GM21737 (cell line): Measurements from ENCODE around the gene GTF2F2.

Source experiments
- ATAC-seq: cut with Tn5 transposase; IDR thresholded peaks from one replicate; pipeline ENCODE4 v1.9.1; 2021; ENCODE audit warnings: mild to moderate bottlenecking, moderate library complexity; ENCODE audit not compliant: unreplicated experiment

GTF2F2 gene

DNA sequence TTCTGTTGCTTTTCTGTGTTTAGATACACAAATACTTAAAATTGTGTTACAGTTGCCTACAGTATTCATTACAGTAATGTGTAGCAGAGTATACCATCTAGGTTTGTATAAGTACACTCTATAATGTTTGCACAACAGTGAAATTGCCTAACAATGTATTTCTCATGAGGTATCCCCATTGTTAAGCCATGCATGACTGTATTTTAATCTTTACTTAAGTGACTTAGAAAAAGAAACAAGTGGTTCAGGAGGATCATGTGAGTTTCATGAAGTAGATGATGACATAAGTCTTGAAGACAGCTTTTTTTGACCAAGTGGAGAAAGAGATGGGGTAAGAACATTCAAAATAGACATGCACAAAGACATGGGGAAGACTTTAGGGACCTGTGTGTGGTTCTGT lies 88.9 kb downstream of the GTF2F2 start:
- ATAC-seq: no peak

DNA sequence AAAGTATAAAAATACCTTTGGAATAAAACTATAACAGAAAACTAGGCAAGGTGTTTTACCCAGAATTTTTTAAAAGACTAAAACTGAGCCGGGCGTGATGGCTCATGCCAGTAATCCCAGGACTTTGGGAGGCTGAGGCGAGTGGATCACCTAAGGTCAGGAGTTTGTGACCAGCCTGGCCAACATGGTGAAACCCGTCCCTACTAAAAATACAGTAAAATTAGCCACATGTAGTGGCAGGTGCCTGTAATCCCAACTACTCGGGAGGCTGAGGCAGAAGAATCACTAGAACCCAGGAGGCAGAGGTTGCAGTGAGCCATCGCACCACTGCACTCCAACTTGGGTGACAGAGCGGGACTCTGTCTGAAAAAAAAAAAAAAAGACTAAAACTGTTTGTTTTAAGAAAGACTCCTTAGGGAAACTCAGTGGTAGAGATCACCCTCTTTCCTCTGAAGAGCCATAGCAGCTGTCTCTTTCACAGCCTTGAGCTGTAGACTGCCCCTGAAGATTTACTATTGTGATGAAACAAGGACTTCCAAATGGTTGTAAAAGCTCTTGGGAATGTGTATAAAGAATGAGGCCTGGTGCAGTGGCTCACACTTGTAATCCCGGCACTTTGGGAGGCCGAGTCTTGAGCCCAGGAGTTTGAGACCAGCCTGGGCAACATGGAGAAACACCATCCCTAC lies 95.2 kb downstream of the GTF2F2 start:
- ATAC-seq: no peak

DNA sequence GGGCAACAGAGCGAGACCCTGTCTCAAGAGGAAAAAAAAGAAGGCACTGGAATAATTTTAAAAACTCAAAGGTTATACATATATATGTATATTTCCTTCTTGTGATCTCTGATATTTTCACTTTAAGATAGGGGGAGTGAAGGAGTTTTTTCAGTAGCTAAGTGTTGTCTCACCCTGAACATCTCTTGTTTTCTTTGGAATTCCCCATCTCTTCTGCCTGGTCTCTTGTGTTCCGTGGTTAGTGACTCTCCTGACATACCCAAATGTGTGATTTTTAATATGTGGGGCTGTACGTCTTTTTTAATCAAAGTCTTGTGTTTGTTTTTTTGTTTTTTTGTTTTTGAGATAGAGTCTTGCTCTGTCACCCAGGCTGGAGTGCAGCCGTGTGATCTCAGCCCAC lies 95.9 kb downstream of the GTF2F2 start:
- ATAC-seq: no peak

DNA sequence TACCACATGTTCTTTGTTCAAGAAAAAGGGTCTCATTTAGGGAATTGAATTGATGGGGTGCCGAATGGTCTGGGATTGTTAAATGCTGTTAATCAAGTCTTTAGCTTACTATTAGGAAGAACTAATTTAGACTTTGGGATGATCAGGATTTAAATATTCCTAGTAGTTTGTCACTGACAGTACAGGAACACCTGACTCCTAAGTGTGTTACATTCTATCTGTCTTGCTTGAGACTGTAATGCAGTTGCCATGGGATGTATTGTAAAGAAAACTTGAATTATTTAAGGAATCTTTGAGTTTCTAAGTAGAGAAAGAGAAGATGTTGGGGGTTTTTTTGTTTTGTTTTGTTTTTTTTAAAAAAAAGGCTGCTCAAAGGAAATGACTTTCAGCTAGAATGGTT lies 98.4 kb downstream of the GTF2F2 start:
- no peak for ATAC-seq

DNA sequence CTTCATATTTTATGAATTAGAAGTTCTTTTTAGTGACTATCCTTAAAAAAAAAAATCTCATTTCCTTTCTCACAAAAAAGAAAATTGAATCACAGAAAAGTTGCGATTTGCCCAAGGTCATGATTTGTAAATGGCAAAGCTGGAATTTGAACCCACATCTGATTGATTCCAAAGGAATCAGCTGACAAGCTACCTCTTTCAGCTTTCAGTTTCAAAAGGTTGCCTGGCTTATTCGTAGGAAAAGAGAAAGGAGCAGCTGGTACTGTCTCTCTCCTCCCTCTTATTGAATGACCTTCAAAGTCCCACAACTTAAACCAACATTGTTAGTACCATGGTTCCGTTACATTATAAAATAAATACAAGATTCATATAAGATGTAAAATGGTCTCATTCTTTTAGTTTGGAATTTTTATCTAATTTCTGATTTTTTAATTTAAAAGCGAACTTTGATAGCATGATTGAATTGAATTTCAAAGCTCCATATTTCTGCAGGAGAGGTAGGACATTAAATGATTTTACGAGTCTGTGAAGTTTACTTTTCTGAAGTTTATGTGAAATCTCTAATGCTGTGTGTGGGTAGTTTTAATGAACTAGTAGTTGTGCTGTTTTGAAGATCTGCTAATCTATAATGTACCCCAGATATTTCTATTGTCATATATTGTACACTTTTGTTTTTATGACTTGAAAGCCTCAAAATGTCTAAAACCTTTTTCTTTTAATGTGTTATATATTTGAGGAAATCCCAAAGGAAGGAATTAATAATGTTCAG lies 99.0 kb downstream of the GTF2F2 start:
- ATAC-seq: no peak

DNA sequence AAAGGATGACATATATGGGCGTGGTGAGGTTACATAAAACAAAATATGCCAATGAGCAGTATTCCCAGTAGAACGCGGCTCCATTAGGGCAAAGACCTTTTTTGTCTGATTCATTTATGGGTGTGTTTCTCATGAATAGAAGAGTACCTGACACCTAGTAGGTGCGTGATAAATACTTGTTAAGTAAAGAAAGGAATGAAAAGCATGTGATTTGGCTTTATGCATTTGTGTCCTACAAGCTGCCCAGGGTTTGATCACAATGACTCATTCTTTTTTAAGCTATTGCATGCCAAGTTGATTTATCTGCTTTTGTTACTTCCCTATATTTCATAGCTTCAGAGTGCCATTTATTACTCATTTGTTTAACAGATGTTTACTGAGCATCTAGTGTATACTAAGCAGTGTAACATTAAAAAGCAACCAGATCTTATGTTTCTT lies 99.6 kb downstream of the GTF2F2 start:
- no peak for ATAC-seq

DNA sequence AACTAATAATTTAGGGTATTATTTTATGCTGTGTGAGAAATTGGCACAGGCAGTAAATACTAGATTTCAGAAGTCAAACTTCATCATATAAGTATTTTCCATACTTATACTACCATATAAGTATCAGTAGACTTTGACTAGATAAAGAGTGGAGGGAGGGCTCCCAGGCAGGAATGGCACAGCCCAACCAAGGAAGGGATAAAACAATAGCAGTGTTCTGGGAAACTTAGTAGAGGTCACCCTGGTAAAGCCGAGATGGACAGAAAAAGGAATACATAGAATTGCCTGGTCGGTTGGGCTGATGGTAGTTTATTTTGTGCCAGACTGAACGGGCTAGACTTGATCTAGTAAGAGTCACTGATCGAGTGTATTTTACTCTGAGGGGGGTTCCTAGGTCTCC lies 100.1 kb downstream of the GTF2F2 start:
- ATAC-seq: no peak

DNA sequence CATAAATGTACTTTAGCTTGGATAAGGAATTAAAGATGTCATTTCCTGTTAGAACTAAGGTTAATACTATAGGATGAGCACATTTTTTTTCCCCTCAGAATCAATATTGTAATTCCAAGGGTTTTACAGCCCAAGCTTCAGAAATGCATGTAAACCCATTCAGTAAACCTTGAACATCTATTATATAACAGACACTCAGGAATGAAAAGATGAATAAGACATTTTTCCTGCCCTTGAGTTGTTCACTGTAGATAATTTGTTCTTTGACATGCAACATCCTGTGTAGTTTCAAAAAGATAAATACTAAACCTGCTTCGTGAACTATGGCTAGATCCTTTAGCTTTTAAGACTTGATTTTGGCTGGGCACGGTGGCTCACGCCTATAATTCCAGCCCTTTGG lies 102.2 kb downstream of the GTF2F2 start:
- ATAC-seq: no peak

DNA sequence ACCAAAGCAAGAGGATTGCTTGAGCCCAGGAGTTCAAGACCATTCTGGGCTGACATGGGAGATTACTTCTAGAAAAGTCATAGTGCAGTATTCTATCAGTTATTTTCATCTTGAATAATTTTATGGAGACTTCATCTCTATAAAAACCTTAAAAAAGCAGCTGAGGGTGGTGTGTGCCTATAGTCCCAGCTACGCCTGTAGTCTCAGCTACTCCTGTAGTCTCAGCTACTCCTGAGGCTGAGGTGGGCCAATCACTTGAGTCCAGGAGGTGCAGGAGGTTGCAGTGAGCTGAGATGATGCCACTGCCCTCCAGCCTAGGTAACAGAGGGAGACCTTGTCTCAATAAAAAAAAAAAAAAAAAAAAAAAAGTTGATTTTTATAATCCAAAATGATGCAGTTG lies 102.6 kb downstream of the GTF2F2 start:
- ATAC-seq: no peak

DNA sequence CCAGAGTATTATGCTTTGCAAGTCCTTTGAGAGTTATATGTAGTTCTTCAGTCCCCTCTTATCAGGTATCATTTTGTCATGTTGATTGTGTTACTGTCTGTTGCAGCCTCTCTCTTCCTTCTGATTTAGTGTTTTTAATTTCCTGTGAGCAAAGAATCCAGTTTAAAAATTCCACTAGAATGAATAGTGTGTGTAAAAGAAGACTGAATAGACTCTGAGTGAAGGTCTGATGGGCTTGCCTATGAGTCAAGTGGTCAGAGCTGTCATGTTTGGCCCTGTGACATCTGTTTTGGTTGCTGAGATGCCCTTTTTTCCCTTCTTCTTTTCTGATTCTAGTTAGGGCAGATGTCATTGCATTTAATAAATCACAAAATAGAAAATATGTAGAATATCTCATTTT lies 103.9 kb downstream of the GTF2F2 start:
- ATAC-seq: no peak

DNA sequence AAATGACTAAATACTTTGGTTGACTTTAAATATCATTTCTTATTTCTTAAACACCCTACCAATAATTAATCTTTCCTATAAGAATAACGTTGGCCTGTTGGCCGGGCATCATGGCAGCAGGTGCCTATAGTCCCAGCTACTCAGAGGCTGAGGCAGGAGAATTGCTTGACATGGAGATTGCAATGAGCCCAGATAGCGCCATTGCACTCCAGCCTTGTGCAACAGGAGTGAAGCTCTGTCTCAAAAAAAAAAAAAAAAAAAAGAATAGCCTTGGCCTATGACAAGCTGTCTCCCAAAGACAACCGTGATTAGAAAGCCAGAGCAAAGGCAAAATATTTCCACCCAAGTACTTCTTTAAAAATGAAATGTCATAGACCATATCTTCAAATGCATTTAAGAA lies 105.1 kb downstream of the GTF2F2 start:
- no peak for ATAC-seq

DNA sequence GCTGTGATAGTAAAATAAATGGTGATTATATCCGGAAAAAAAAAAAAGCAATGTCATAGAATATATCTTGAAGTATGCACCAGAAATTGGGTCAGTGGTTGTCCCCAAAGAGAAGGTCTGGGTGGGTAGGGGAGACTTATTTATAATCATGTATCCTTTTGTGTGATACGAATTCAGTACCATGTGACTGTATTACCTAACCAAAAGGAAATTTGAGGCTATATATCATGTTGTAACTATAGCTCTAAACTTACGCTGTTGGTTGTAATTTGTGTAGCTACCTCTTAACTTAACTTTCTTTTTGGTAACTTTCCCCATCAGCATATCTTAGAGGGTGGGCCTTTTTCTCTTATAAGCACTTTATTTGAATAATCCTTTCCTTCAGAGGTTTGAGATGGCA lies 105.7 kb downstream of the GTF2F2 start:
- no peak for ATAC-seq

DNA sequence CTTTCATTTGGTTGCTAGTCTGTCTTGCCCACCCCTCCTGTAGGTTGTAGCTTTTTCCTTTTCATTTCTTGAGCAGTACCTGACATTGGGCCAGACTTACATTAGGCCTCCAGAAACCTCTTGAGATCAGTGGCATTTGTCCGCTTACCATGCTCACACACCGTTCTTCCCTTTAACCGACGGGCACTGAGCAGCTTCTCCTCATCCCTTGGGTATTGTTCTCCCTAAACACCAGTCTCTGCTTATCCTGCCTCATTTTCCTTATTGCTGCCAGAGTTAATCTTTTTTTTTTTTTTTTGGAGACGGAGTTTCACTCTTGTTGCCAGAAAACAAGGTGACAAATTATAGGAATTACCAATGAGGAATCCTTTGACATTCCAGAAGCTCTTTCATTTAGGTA lies 107.7 kb downstream of the GTF2F2 start:
- ATAC-seq: no peak

DNA sequence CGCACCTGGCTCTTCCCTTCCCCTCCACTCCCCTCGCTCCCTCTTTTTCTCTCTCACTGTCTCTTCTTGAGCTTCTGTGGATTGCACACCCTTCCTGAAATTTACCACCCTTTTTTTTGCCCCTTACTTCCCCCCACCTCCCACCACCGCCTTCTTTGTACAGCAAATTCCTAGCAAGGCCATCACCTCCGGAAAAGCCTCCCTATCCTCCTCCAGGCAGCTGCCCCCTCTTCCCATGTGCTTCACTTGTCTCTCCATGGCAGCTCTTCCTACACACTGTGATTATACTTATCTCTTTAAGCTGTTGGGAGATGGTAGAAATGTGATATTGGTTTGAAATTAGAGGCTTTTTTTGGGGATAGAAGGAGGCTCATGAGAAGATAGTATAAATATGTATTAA lies 108.9 kb downstream of the GTF2F2 start:
- no peak for ATAC-seq

DNA sequence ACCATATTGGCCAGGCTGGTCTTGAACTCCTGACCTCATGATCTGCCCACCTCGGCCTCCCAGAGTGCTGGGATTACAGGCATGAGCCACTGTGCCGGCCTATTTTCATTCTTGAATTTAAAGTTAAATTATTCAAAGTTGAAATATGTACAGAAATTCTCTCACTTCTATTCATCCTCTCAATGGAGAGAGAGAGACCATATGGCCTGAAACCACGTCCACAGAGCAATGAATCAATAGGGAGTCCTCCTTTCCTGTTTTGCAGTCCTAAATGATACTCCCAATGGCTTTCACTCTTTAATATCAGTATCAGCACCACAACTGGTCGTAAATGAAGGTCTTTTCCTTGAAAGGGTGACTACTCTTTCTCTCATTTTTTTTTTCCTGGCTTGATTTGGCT lies 111.0 kb downstream of the GTF2F2 start:
- ATAC-seq: no peak

DNA sequence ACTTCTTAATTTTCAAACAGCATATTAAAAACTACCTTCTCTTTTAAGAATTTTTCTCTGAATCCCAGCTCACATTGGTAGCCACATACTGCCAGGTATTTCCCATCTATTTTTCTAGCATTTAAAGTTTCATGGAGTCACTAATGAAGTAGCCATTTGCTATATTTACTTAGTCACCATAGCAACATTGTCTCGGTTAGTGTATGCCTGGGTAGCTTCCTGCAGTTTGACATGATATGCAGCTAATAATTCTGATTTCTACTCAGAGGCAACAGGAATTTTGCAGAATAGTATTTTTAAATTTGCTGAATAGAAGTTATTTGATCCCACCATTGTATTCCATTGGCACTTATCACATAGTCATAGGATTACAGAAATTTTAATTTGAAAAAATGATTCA lies 111.4 kb downstream of the GTF2F2 start:
- no peak for ATAC-seq

DNA sequence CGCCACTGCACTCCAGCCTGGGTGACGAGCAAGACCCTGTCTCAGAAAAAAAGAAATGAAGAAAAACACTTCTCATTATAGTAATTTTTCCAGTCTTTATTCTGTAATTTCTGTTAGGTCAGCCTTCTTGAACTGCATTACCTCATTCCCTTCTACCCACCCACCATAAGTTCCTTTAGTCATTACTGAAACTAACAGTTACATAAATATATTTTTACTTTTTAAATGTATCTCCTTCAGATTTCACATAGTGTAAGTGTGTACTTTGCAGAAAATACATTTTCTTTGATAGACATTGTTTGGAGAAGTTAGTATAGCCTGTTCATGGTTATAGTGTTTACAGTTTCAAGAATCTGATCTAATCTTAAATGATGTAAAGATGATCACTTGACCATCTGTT lies 112.3 kb downstream of the GTF2F2 start:
- no peak for ATAC-seq

DNA sequence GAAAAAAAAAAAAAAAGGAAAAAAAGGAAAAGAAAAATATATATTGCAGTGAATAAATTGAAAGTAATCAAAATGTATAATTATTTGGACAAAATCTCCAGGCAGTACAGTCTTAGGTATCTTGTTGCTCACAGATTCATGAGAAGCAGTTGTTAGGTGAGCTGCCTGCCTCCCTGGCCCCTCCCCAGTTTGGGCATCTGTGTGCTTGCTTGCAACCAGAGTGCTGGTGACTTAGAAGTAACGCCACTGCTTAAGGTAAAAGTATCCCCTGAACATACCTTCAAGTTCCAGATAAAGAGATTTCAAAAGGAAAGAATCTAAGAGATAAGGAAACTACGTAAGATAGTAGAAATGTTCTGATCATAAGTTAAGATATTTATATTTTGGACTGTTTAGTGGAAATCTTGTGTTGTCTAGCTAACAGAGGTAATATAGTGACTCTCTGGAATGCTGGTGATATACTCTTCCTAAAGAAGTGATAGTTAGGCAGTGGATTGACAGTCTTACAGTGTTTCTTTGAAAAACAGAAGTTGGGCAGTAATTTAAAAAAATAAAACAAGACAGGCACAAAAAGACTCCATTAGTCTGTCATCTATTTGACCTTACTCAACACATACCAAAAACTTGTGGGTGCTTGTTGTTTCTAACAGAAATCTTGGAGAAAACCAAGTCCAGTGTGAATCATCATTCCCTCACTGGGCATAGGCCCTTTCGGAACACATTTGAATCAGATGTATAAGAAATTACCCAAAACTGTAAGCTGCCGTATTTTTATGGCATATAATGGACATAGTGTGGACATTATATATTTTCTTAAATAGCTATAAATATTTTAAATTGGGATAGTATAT lies 118.9 kb downstream of the GTF2F2 start:
- ATAC-seq: no peak

DNA sequence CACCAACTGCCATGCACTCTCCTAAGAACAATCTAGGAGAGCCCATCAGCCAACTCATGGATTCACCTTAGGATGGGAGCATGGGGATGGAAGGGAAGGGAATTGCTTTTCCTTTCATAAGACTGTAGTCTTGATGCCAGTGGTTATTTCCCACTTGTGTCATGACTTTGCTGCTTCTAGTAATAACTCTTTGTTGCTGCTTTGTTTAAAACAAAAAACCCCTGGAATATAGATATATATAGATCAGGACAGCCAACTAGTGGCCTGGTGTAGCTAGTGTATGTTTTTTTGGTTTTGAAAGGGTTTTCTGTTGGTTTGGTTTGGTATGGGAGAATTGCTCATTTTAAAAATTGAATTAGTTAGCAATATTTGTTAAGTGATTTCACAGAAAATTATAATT lies 119.8 kb downstream of the GTF2F2 start:
- no peak for ATAC-seq

DNA sequence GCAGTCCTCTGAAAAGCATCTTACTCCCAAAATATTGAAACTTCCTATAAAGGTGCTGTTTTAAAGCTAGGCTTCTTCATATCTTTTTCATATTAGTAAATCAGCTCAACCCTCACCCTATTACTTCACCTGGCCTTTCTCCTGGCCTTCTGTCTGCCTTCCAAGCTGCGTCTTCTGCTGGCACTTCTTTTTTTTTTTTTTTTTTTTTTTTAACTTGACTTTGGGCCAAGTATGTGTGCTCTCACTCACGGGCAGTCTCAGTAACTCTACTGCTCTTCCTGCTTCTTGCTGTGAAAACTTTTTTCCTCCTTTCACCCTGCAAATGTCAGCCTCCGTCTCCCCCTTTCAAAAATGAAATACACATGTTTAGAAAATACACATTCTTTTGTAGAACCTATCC lies 121.8 kb downstream of the GTF2F2 start:
- ATAC-seq: no peak

DNA sequence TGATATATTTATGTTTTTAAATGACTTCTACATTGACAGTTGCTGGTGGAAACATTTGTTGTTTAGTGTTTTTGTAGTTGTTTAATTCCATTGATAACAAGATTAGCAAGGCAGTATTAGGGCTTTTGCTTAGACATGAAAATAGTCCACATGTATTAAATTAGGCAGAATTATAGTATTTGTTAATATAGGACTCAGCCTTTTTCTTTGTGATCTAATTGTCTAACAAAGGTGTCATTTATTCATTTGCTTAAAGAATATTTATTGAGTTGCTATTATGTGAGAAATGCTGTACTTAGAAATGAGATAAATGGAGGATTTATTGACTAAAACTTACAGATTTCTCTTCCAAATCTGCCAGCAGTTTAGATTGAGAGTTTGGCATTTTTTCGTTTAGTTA lies 122.2 kb downstream of the GTF2F2 start:
- ATAC-seq: no peak

DNA sequence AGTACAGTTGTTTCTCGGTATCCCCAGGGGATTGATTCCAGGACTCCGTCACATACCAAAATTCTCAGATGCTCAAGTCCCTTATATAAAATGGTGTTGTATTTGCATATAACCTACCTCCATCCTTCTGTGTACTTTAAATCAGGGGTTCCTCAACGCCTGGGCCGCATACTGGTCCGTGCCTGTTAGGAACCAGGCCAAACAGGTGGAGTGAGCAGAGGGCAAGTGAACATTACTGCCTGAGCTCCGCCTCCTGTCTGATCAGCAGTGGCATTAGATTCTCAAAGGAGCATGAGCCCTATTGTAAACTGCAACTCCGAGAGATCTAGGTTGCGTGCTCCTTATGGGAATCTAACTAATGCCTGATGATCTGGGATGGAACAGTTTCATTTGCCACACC lies 122.8 kb downstream of the GTF2F2 start:
- ATAC-seq: no peak
